A549 (cell line): ENCODE measurements around the gene ZNF436. TPM values are rescaled to one million over a fixed set of nuclear protein-coding genes. Genes with fewer than 3 reads are reported as not detected.

Source experiments
- ATAC-seq, 2 experiments: fragments of 200-7000 bp in 1 of 2; fragments of >200 bp in 1 of 2; cut with Nextera tagmentation in 1 of 2; cut with Tn5 transposase in 1 of 2; 3 replicates each; pipeline versions ENCODE4 v1.8.0 to v1.9.1; 2018 to 2020; ENCODE audit warnings: mild to moderate bottlenecking in 1 of 2, moderate library complexity in 1 of 2
- CTCF ChIA-PET: fragments of 300-600 bp; sonication (Branson Sonifier 250); formaldehyde crosslinking; extraction: SDS; loops from one replicate; lab custom pipeline; 2021; ENCODE audit warnings: antibody characterized with exemption, inconsistent platforms; lab: Yijun Ruan, JAX
- POLR2A ChIA-PET: fragments of 350-600 bp; formaldehyde crosslinking; extraction: SDS; loops from one replicate; lab custom pipeline; 2021; ENCODE audit warnings: antibody characterized with exemption, inconsistent platforms; lab: Yijun Ruan, JAX
- DNase-seq, 2 experiments: peaks; one replicate each; pipeline versions ENCODE4 v3.0.0 to v3.0.0-alpha.2; 2011 to 2016; ENCODE audit warnings: low read depth in 1 of 2, low spot score in 1 of 2
- FAIRE-seq: peaks from 2 replicates; lab custom pipeline; 2011; peaks lifted over from hg19 to GRCh38; lab: Jason Lieb, UNC
- H3K27ac ChIP-seq, 2 experiments: fragments of >200 bp; sonication (Bioruptor Twin); formaldehyde crosslinking; 3 replicates each; pipeline ENCODE4 v1.5.1; 2016 to 2017
- H3K4me1 ChIP-seq: fragments of >200 bp; sonication (Bioruptor Twin); formaldehyde crosslinking; 3 replicates; pipeline ENCODE4 v1.6.1; 2016
- H3K4me2 ChIP-seq: fragments of >200 bp; sonication (Bioruptor Twin); formaldehyde crosslinking; 3 replicates; pipeline ENCODE4 v1.6.1; 2016
- H3K4me3 ChIP-seq: fragments of >200 bp; sonication (Bioruptor Twin); formaldehyde crosslinking; 3 replicates; pipeline ENCODE4 v1.5.1; 2016
- H3K9me3 ChIP-seq: fragments of >200 bp; sonication (Bioruptor Twin); formaldehyde crosslinking; 3 replicates; pipeline ENCODE4 v1.6.1; 2016
- BHLHE40 ChIP-seq: IDR thresholded peaks from 2 replicates; pipeline ENCODE4 v1.6.1; 2012; ENCODE audit warnings: low read depth, low read length, inconsistent platforms
- CBX2 ChIP-seq: fragments of 200-600 bp; sonication (generic); IDR thresholded peaks from 2 replicates; pipeline ENCODE4 v1.6.1; 2016; ENCODE audit warnings: low read depth, mild to moderate bottlenecking, borderline replicate concordance
- CBX8 ChIP-seq: fragments of 200-600 bp; sonication (generic); IDR thresholded peaks from 2 replicates; pipeline ENCODE4 v1.6.1; 2016
- EHF ChIP-seq: fragments of 250-450 bp; sonication (Bioruptor Pico); IDR thresholded peaks from 2 replicates; pipeline ENCODE4 v1.5.0; 2020; ENCODE audit warnings: mild to moderate bottlenecking
- ELK1 ChIP-seq: fragments of 150-350 bp; IDR thresholded peaks from 2 replicates; pipeline ENCODE4 v1.6.1; 2014; ENCODE audit warnings: low read depth, mild to moderate bottlenecking, low read length
- ESRRA ChIP-seq: fragments of 150-350 bp; IDR thresholded peaks from 2 replicates; pipeline ENCODE4 v1.6.1; 2014; ENCODE audit warnings: mild to moderate bottlenecking, low read length, borderline replicate concordance
- FOSL2 ChIP-seq, 2 experiments: fragments of 450-650 bp in 1 of 2; fragments of >200 bp in 1 of 2; sonication (Bioruptor Twin) in 1 of 2; formaldehyde crosslinking; IDR thresholded peaks; 2 replicates each; pipeline versions ENCODE4 v1.5.0 to v1.6.1; 2016 to 2020; ENCODE audit warnings: mild to moderate bottlenecking in 1 of 2, moderate library complexity in 1 of 2
- FOXS1 ChIP-seq: fragments of 250-450 bp; sonication (Bioruptor Pico); IDR thresholded peaks from 2 replicates; pipeline ENCODE4 v1.5.0; 2020; ENCODE audit warnings: mild to moderate bottlenecking, moderate library complexity
- GATA3 ChIP-seq: IDR thresholded peaks from 2 replicates; pipeline ENCODE4 v1.6.1; 2012; ENCODE audit warnings: borderline replicate concordance
- HOXA7 ChIP-seq: fragments of 250-450 bp; sonication (Bioruptor Pico); IDR thresholded peaks from 2 replicates; pipeline ENCODE4 v1.5.0; 2020; ENCODE audit warnings: mild to moderate bottlenecking, moderate library complexity
- JUNB ChIP-seq: fragments of >200 bp; sonication (Bioruptor Twin); formaldehyde crosslinking; IDR thresholded peaks from 2 replicates; pipeline ENCODE4 v1.6.1; 2016
- KDM5A ChIP-seq: fragments of 200-600 bp; sonication (generic); IDR thresholded peaks from 2 replicates; pipeline ENCODE4 v1.6.1; 2016; ENCODE audit warnings: antibody characterized with exemption, mild to moderate bottlenecking
- MAFK ChIP-seq: fragments of 450-650 bp; IDR thresholded peaks from 2 replicates; pipeline ENCODE4 v1.6.1; 2014; ENCODE audit not compliant: partially characterized antibody
- POLR2A ChIP-seq: IDR thresholded peaks from 2 replicates; pipeline ENCODE4 v1.6.1; 2012; ENCODE audit warnings: mild to moderate bottlenecking, low read length
- RARB ChIP-seq: fragments of 250-450 bp; sonication (Bioruptor Pico); IDR thresholded peaks from 2 replicates; pipeline ENCODE4 v1.8.0; 2021; ENCODE audit warnings: mild to moderate bottlenecking, moderate library complexity
- RCOR1 ChIP-seq: fragments of 150-350 bp; IDR thresholded peaks from 2 replicates; pipeline ENCODE4 v1.6.1; 2014; ENCODE audit warnings: antibody characterized with exemption, low read length, low read depth
- SMC3 ChIP-seq: fragments of >200 bp; sonication (Bioruptor Twin); formaldehyde crosslinking; IDR thresholded peaks from 3 replicates; pipeline ENCODE4 v1.6.1; 2018; ENCODE audit warnings: inconsistent platforms
- SREBF2 ChIP-seq: fragments of 450-650 bp; IDR thresholded peaks from 2 replicates; pipeline ENCODE4 v1.6.1; 2014; ENCODE audit warnings: mild to moderate bottlenecking, moderate library complexity
- TFCP2L1 ChIP-seq: fragments of 250-450 bp; sonication (Bioruptor Pico); IDR thresholded peaks from 2 replicates; pipeline ENCODE4 v1.5.0; 2021; ENCODE audit warnings: mild to moderate bottlenecking
- TP53 ChIP-seq: fragments of 250-450 bp; sonication (Bioruptor Pico); IDR thresholded peaks from 2 replicates; pipeline ENCODE4 v1.5.0; 2021; ENCODE audit warnings: mild to moderate bottlenecking, moderate library complexity
- ZNF302 ChIP-seq: fragments of 250-450 bp; sonication (Bioruptor Pico); IDR thresholded peaks from 2 replicates; pipeline ENCODE4 v1.9.0; 2021; ENCODE audit warnings: inconsistent platforms, mild to moderate bottlenecking, moderate library complexity
- WGBS: methylation state at CpG from one replicate; pipeline ENCODE4 v1.1.6; 2017; ENCODE audit errors: missing lambda C conversion rate; 5-methylcytosine and 5-hydroxymethylcytosine counted together
- polyA plus RNA-seq, 4 experiments: library from polyadenylated mRNA; depleted of rRNA in 3 of 4; stranded (reverse); fragments of >200 nt; fragmentation: RNase III in 1 of 4; extraction: RNeasy Plus Mini Kit Qiagen cat#74134 plus additional on column Dnase treatment in 1 of 4; gene quantifications; 2 replicates in 3 of 4; 3 replicates in 1 of 4; pipeline ENCODE4 v1.2.3, GENCODE V29; 2011 to 2017
- TF ChIP-seq, protein P1 (sequence below): IDR thresholded peaks from 2 replicates; pipeline ENCODE4 v1.6.1; 2012

ZNF436 gene
- polyA plus RNA-seq, 2 of the 4 experiments (the other 2 are of a cell fraction): 4.7 to 7.5 TPM

GRCh38 chr1:23371987-23372880 is 2.6 kb upstream of the ZNF436 start:
- no peak for DNase-seq
- no peak overlapping the region for H3K4me2 ChIP-seq
- ATAC-seq: no peak
- no peak overlapping the region for H3K27ac ChIP-seq
- peaks cover 29% of the 10 kb centered on the region for H3K4me1 ChIP-seq
- no peaks in the 10 kb centered on the region for H3K9me3 ChIP-seq
- no peak for FAIRE-seq
- POLR2A ChIA-PET: interaction anchor here (1.4 kb wide), 1 partner anchor 31 kb away, joined by 3 read pairs; no protein-coding TSS in a partner anchor
- H3K4me3 ChIP-seq: no peak overlapping the region
- 85% methylated on average over 13 of the region's 13 CpGs for WGBS
- TF ChIP-seq SREBF2: no peak
- no peak for TF ChIP-seq RARB
- no peak for TF ChIP-seq RCOR1
- TF ChIP-seq FOXS1 (CRISPR knock-in tag): no peak
- no peak for TF ChIP-seq FOSL2 (IDR thresholded peaks at IDR 0.05)
- TF ChIP-seq FOSL2 (CRISPR knock-in tag; IDR thresholded peaks at IDR 0.05): no peak
- no peak for TF ChIP-seq BHLHE40
- no peak for TF ChIP-seq KDM5A
- TF ChIP-seq, all 56 proteins: peak for 0
- CTCF ChIA-PET: interaction anchor here (0.6 to 2.8 kb wide), 4 partner anchors 32 to 45 kb away, joined by 3 to 14 read pairs (median 4); no protein-coding TSS in a partner anchor

DNA sequence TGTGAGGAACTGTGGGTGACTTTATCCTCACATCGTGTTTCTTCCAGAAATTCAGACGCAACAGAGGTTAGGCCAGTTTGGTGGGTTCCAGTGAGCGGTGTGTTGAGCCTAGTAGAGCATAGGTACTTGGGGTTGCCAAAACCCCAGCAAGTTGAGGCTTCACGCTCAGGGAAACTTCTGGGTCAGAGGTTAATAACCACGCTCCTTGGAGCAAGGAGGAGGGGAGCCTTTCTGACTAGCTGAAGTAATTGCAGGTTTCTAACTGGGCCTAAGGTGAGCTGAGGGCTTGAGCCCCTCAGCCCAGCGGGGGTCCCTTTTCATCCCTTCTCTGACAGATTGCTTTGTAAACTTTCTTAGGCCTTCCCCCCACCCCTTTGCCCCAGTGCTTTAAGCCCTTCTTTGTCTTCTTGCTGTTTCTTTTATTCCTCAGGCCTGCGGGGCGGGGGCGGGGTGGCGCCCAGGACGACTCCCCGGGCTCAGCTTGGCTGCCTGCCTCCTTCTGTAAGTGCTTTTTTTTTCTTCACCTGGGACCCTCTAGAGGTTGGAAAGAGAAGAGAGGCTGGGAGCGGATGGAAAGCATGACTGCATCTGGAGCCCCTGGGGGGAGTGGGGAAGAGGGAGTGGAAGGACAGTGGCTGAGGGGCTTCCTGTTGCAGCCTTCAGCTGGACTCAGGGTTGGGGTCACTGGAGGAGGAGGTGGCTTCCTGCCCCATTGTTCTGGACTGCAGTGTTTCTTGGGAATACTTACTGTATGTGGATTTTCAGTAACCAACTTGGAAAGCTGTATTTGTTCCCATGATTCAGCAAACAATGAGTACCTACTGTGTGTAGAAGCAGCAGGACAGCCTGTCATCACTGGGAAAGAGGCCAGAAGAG is 1.3 kb upstream of the ZNF436 start:
- no peak for DNase-seq
- 85% methylated on average over 12 of the region's 13 CpGs for WGBS
- TF ChIP-seq GATA3: no peak
- TF ChIP-seq MAFK: no peak
- TF ChIP-seq TP53 (CRISPR knock-in tag): no peak
- TF ChIP-seq, protein P1, sequence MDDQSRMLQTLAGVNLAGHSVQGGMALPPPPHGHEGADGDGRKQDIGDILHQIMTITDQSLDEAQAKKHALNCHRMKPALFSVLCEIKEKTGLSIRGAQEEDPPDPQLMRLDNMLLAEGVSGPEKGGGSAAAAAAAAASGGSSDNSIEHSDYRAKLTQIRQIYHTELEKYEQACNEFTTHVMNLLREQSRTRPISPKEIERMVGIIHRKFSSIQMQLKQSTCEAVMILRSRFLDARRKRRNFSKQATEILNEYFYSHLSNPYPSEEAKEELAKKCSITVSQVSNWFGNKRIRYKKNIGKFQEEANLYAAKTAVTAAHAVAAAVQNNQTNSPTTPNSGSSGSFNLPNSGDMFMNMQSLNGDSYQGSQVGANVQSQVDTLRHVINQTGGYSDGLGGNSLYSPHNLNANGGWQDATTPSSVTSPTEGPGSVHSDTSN: no peak
- no peak for TF ChIP-seq CBX2
- no peak for TF ChIP-seq HOXA7
- no peak for TF ChIP-seq ZNF302 (CRISPR knock-in tag)
- no peak for TF ChIP-seq ESRRA
- TF ChIP-seq POLR2A: no peak
- TF ChIP-seq SMC3: no peak
- no peak for TF ChIP-seq RCOR1
- TF ChIP-seq ELK1: no peak
- TF ChIP-seq, all 56 proteins: peak for 0
- CTCF ChIA-PET: interaction anchor here (0.6 to 2.8 kb wide), 2 partner anchors 33 to 114 kb away, joined by 3 to 14 read pairs; no protein-coding TSS in a partner anchor
- no peak for ATAC-seq
- Histone ChIP-seq H3K4me3 (no peak overlapping the region), H3K9me3 (peaks cover 11% of the 10 kb centered on the region; the same call in 2 of the 3 replicates), H3K4me2 (peak overlapping the region; percentile 97), H3K4me1 (peaks cover 17% of the 10 kb centered on the region), H3K27ac (peak overlapping the region; percentile 98 to 99; a peak in 3 of 6 replicates)
- POLR2A ChIA-PET: no interaction called here
- FAIRE-seq: no peak

GRCh38 chr1:23370330-23370708 is 683 bp upstream of the ZNF436 start:
- Histone ChIP-seq H3K27ac (peak overlapping the region; percentile 98 to 99), H3K4me2 (peak overlapping the region; percentile 97), H3K4me1 (peaks cover 17% of the 10 kb centered on the region), H3K9me3 (peaks cover 18% of the 10 kb centered on the region), H3K4me3 (peak overlapping the region; percentile 87; the same call in 1 of the 3 replicates)
- 89% methylated on average over 5 of the region's 5 CpGs for WGBS
- TF ChIP-seq EHF (CRISPR knock-in tag) (no peak), TFCP2L1 (no peak), JUNB (no peak), CBX8 (no peak)
- CTCF ChIA-PET: interaction anchor here (0.6 to 2.8 kb wide), 2 partner anchors 33 to 113 kb away, joined by 3 to 14 read pairs; no protein-coding TSS in a partner anchor
- DNase-seq (no peak), ATAC-seq (no peak), FAIRE-seq (no peak)
- POLR2A ChIA-PET: no interaction called here
